Nephron progenitor cell (in vitro differentiated cells): ENCODE results near the gene CASP10.

Experiments used
- DNase-seq: peaks from one replicate; pipeline ENCODE4 v3.0.0; 2021
- H3K27ac Mint-ChIP-seq: 2 replicates; pipeline ENCODE4 v1.8.0; 2021; ENCODE audit warnings: mild to moderate bottlenecking, moderate library complexity, mixed read lengths
- H3K27me3 Mint-ChIP-seq: 2 replicates; pipeline ENCODE4 v1.8.0; 2021; ENCODE audit warnings: mild to moderate bottlenecking, low read depth, mixed read lengths; ENCODE audit not compliant: poor library complexity
- H3K36me3 Mint-ChIP-seq: 2 replicates; pipeline ENCODE4 v1.8.0; 2021; ENCODE audit warnings: low read depth, mixed read lengths
- H3K4me1 Mint-ChIP-seq: 2 replicates; pipeline ENCODE4 v1.8.0; 2021; ENCODE audit warnings: mixed read lengths
- H3K4me3 Mint-ChIP-seq: 2 replicates; pipeline ENCODE4 v1.8.0; 2021; ENCODE audit warnings: mild to moderate bottlenecking, moderate library complexity, mixed read lengths
- H3K9me3 Mint-ChIP-seq: 2 replicates; pipeline ENCODE4 v1.8.0; 2021; ENCODE audit warnings: mild to moderate bottlenecking, moderate library complexity, mixed read lengths
- CTCF ChIP-seq: fragments of 200-600 bp; sonication (generic); IDR thresholded peaks from 2 replicates; pipeline ENCODE4 v1.5.0; 2021; ENCODE audit warnings: antibody characterized with exemption

The CASP10 gene

DNA sequence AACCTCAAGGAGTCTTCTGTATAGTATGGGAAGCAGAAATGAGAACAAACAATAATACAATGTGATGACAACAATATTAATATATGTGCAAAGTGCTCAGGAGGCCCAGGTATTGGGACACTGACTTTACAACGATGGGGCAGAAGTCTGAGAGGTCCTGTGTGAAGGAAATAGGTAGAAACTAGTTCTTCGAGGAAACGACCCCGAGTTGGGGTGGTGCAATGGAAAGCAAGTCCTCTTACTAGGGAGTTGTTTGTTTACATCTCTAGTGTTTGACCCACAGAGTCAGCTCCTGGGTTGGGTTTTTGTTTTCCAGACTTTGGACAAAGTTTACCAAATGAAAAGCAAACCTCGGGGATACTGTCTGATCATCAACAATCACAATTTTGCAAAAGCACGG lies 93.6 kb downstream of the CASP10 start:
- peaks cover 4% of the 10 kb centered on the region for H3K36me3 Mint-ChIP-seq
- H3K4me1 Mint-ChIP-seq, result no peaks in the 10 kb centered on the region
- H3K27ac Mint-ChIP-seq, result no peak overlapping the region
- peaks cover 3% of the 10 kb centered on the region for H3K9me3 Mint-ChIP-seq
- no peaks in the 10 kb centered on the region for H3K27me3 Mint-ChIP-seq
- H3K4me3 Mint-ChIP-seq, result no peak overlapping the region
- no peak for TF ChIP-seq CTCF
- DNase-seq, result no peak
